SK-N-SH treated with all-trans-retinoic acid at 6 μM for 48 hours (cell line): ENCODE measurements around the gene KIRREL3.

Experiments
- ZFP3 ChIP-seq: fragments of 250-450 bp; sonication (Bioruptor Pico); IDR thresholded peaks from 2 replicates; pipeline ENCODE4 v1.5.0; 2020; ENCODE audit warnings: mild to moderate bottlenecking, moderate library complexity
- ZFP30 ChIP-seq: fragments of 450-650 bp; formaldehyde crosslinking; IDR thresholded peaks from 2 replicates; pipeline ENCODE4 v1.5.0; 2022; ENCODE audit warnings: mild to moderate bottlenecking, moderate library complexity
- TF ChIP-seq, protein P1 (sequence below): fragments of 250-450 bp; sonication (Bioruptor Pico); IDR thresholded peaks from 2 replicates; pipeline ENCODE4 v1.5.1; 2020; ENCODE audit warnings: low read depth, mild to moderate bottlenecking, moderate library complexity

DNA sequence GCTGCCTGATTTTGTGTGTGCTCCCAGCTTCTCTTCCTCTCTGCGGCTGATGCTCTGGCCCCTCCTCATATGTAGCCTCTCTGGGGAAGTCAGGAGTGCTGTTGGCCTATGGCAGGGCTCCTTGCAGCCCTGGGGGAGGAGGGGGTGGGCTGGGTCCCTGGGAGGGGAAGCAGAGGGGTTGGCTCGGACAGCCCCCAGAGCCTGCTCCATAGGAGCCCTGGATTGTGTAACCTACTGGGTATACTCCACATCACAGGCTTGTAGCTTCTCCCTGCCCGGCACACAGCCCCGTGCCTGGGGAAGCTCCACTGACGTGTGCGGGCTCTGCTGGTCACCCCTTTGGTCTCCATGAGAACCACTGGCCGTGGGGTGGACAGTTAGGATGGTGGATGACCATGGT, 531.3 kb downstream of the KIRREL3 start:
- TF ChIP-seq ZFP30 (CRISPR knock-in tag) (no peak), ZFP3 (CRISPR knock-in tag) (no peak)
- TF ChIP-seq, protein P1, sequence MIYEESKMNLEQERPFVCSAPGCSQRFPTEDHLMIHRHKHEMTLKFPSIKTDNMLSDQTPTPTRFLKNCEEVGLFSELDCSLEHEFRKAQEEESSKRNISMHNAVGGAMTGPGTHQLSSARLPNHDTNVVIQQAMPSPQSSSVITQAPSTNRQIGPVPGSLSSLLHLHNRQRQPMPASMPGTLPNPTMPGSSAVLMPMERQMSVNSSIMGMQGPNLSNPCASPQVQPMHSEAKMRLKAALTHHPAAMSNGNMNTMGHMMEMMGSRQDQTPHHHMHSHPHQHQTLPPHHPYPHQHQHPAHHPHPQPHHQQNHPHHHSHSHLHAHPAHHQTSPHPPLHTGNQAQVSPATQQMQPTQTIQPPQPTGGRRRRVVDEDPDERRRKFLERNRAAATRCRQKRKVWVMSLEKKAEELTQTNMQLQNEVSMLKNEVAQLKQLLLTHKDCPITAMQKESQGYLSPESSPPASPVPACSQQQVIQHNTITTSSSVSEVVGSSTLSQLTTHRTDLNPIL = no peak
